ENCODE results near the gene ERICH4.

- TF ChIP-seq CTCF (IDR thresholded peaks at IDR 0.05), result no peak
- TF ChIP-seq POLR2AphosphoS5 (IDR thresholded peaks at IDR 0.05), result no peak
Observed at GRCh38 chr19:41426116-41426841, 16.7 kb upstream of the ERICH4 start.
